Left lung (tissue), 10 donors: ENCODE results near the gene NUP133. TPM values are rescaled to one million over a fixed set of nuclear protein-coding genes. Genes with fewer than 3 reads are reported as not detected.

Experiments used
- ATAC-seq: fragments of 200-7000 bp; cut with Tn5 transposase; one replicate; pipeline ENCODE4 v1.9.1; 2020; ENCODE audit warnings: moderate library complexity
- DNase-seq, 4 donors: peaks; one replicate each; pipeline ENCODE4 v3.0.0-alpha.2; 2013 to 2020
- H3K27ac ChIP-seq, 2 donors: fragments of 200-600 bp; sonication (generic) in 1 of 2; one replicate each; pipeline versions ENCODE4 v1.5.0 to v1.8.0; 2020 to 2021
- H3K27me3 ChIP-seq, 2 donors: fragments of 200-600 bp; sonication (generic) in 1 of 2; one replicate each; pipeline versions ENCODE4 v1.5.0 to v1.8.0; 2020 to 2021
- H3K36me3 ChIP-seq, 2 donors: fragments of 200-600 bp; sonication (generic) in 1 of 2; one replicate each; pipeline versions ENCODE4 v1.5.0 to v1.8.0; 2020 to 2021
- H3K4me1 ChIP-seq, 2 donors: fragments of 200-600 bp; one replicate each; pipeline ENCODE4 v1.8.0; 2021
- H3K4me3 ChIP-seq, 2 donors: fragments of 200-600 bp; sonication (generic) in 1 of 2; one replicate each; pipeline versions ENCODE4 v1.5.0 to v1.8.0; 2020 to 2021; ENCODE audit warnings: mild to moderate bottlenecking in 1 of 2
- H3K9me3 ChIP-seq, 2 donors: fragments of 200-600 bp; sonication (generic) in 1 of 2; one replicate each; pipeline versions ENCODE4 v1.5.0 to v1.8.0; 2020 to 2021
- intact Hi-C, 2 donors: fragments of 100-400 bp; cut with DNase I; formaldehyde crosslinking; loops; one replicate each; pipeline versions ENCODE4 v1.11.2 to v1.14.2; 2022
- polyA plus RNA-seq, 6 donors: library from polyadenylated mRNA; unstranded; fragments of 120-200 nt; gene quantifications; one replicate each; pipeline ENCODE4 v1.2.1, GENCODE V29; 2013; ENCODE audit not compliant: insufficient read length in 6 of 6
- total RNA-seq, 2 donors: library from RNA; stranded (reverse); fragmentation: NEBNext Ultra II Directional; extraction: Animal tissue kit (Norgen Biotek cat#: 25700); gene quantifications; one replicate each; pipeline ENCODE4 v1.2.1, GENCODE V29; 2021
- TF ChIP-seq, protein P1 (sequence below), 2 donors: fragments of 200-600 bp; sonication (generic) in 1 of 2; IDR thresholded peaks; one replicate each; pipeline versions ENCODE4 v1.5.0 to v1.8.0; 2021; ENCODE audit warnings: antibody characterized with exemption in 2 of 2
- donor health status: DM: no; HTN: yes; CAD: no.
- donor health status: DM: no; HTN: no; CAD: no.

Gene NUP133
- total and polyA plus RNA-seq, 8 donors: 30.2 to 47.1 (median 42.5) TPM

DNA sequence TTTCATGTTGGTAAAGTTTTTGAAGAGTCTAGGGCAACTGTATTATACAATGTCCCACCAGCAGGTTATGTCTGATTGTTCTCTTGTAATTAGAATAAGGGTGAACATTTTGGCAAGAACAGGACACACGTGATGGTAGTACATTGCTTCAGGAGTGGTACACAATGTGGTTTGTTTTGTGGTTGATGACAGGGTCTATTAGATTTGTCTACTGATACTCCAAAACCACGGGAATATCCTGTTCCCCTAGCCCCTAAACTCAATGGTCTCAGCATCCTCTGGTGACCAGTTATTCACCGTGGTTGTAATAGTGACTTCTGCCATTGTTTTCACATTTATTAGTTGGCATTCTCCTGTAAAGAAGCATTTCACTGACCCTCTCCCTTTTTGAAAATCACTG lies 52.1 kb downstream of the NUP133 start:
- no peak for ATAC-seq
- peaks cover 0 to 81% of the 10 kb centered on the region in 2 donors for H3K36me3 ChIP-seq
- H3K4me3 ChIP-seq: no peak overlapping the region
- no peaks in the 10 kb centered on the region for H3K9me3 ChIP-seq
- no peaks in the 10 kb centered on the region for H3K4me1 ChIP-seq
- TF ChIP-seq, protein P1, sequence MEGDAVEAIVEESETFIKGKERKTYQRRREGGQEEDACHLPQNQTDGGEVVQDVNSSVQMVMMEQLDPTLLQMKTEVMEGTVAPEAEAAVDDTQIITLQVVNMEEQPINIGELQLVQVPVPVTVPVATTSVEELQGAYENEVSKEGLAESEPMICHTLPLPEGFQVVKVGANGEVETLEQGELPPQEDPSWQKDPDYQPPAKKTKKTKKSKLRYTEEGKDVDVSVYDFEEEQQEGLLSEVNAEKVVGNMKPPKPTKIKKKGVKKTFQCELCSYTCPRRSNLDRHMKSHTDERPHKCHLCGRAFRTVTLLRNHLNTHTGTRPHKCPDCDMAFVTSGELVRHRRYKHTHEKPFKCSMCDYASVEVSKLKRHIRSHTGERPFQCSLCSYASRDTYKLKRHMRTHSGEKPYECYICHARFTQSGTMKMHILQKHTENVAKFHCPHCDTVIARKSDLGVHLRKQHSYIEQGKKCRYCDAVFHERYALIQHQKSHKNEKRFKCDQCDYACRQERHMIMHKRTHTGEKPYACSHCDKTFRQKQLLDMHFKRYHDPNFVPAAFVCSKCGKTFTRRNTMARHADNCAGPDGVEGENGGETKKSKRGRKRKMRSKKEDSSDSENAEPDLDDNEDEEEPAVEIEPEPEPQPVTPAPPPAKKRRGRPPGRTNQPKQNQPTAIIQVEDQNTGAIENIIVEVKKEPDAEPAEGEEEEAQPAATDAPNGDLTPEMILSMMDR (IDR thresholded peaks at IDR 0.05): no peak
- DNase-seq: no peak
- no peaks in the 10 kb centered on the region for H3K27me3 ChIP-seq
- H3K27ac ChIP-seq: no peak overlapping the region
- intact Hi-C loops: no loop called here

DNA sequence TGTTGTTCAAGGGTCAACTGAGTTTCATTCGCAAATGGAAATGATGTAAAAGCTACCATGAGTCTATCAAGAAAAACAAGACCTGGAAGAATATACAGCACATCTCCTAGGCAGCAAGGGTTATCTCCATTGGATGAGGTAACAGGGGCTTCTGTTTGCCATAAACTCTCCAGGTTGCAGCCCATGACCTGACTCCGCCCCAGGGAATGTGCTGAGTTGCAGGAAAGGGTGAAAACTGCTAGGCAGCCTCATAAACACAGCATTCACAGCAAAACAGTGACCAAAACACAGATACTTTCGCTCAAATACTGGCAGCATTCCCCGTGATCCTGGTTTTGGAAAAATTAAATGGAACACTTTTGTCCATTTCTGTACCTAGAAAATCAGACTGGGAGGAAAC lies 54.1 kb downstream of the NUP133 start:
- Histone ChIP-seq H3K9me3 (no peaks in the 10 kb centered on the region), H3K36me3 (peaks cover 0 to 77% of the 10 kb centered on the region in 2 donors), H3K27me3 (no peaks in the 10 kb centered on the region), H3K4me1 (no peaks in the 10 kb centered on the region), H3K27ac (no peak overlapping the region), H3K4me3 (no peak overlapping the region)
- TF ChIP-seq, protein P1 (IDR thresholded peaks at IDR 0.05): no peak
- DNase-seq (no peak), ATAC-seq (no peak)
- intact Hi-C loops: no loop called here

DNA sequence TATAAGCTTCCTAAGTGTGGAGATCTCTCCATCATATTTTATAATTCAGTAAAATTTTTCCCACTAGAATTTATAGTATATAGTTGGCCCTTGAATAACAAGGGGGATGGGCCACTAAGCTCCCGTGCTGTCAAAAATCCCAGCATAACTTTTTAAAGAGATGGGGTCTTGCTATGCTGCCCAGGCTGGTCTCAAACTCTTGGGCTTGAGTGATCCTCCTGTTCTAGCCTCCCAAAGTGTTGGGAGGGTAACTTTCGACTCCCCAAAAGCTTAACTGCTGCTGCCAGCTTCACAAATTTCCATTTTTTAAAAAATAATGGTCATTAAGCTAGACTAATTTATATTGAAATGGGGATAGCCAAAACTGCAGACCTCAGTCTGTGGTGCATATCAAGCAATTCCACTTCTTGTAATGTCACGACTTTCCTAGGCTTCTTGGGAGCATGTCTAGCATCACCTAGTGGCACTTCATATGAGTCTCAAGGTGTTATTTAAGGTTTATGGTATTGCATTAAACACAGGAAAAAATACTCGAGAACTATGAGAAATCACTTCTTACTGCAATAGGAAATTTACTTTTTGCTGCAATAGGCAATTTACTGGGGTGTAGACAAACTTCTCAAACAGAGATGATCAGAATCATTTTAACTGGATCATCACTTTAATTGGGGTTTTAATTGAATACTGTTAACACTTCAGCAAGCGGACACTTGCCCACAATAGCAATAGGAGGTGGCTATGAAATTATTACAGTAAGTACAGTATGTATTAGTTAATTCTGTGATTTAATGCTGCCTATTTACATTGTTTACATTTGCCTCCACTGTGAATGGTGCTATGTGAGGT lies 55.0 kb downstream of the NUP133 start:
- no peak overlapping the region for H3K27ac ChIP-seq
- peaks cover 0 to 78% of the 10 kb centered on the region in 2 donors for H3K36me3 ChIP-seq
- peak; percentile 62 for ATAC-seq
- H3K9me3 ChIP-seq: no peaks in the 10 kb centered on the region
- H3K4me1 ChIP-seq: no peaks in the 10 kb centered on the region
- intact Hi-C loops: no loop called here
- H3K27me3 ChIP-seq: no peaks in the 10 kb centered on the region
- H3K4me3 ChIP-seq: no peak overlapping the region
- TF ChIP-seq, protein P1 (IDR thresholded peaks at IDR 0.05): peak in 1 of 2 donors; percentile 25
- DNase-seq: peak in 1 of 4 donors; percentile 19

DNA sequence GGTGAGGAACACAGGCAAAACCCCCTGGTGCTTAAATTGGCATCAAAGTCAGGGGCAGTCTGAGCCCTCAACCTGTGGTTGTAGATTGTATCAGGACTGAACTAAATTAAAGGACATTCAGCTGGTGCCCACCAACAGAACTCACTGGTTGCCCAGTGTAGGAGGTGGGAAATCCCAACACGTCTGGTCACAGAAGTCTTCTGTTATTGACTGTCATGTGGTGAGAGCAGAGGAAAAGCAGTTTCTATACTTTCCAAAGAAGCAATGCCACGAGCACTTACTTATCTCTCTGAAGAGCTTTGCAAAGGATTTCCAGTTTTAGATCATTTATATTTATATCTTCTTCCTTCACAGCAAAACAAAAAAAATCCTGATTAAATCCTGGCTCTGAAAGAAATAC lies 59.3 kb downstream of the NUP133 start:
- no peaks in the 10 kb centered on the region for H3K9me3 ChIP-seq
- DNase-seq: no peak
- ATAC-seq: no peak
- no peaks in the 10 kb centered on the region for H3K4me1 ChIP-seq
- no peak overlapping the region for H3K27ac ChIP-seq
- H3K27me3 ChIP-seq: no peaks in the 10 kb centered on the region
- TF ChIP-seq, protein P1 (IDR thresholded peaks at IDR 0.05): no peak
- intact Hi-C loops: no loop called here
- H3K36me3 ChIP-seq: peaks cover 0 to 76% of the 10 kb centered on the region in 2 donors
- no peak overlapping the region for H3K4me3 ChIP-seq

DNA sequence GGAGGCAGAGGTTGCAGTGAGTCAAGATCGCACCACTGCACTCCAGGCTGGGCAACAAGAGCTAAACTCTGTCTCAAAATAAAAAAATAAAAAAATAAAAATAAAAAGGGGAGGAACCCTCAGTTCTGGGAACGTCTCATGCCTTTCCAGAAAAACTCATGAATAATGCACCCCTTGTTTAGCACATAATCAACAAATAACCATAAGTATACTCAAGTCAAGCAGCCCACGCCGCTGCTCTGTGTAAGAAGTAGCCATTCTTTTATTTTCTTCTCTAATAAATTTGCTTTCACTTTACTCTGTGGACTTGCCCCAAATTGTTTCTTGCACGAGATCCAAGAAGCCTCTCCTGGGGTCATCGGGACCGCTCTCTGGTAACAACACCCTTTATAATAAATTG lies 59.8 kb downstream of the NUP133 start:
- intact Hi-C loops: no loop called here
- Histone ChIP-seq H3K4me1 (no peaks in the 10 kb centered on the region), H3K9me3 (no peaks in the 10 kb centered on the region), H3K27me3 (no peaks in the 10 kb centered on the region), H3K36me3 (peaks cover 0 to 81% of the 10 kb centered on the region in 2 donors), H3K4me3 (no peak overlapping the region), H3K27ac (no peak overlapping the region)
- DNase-seq: no peak
- no peak for ATAC-seq
- TF ChIP-seq, protein P1 (IDR thresholded peaks at IDR 0.05): no peak
